Upper lobe of right lung (tissue), 1 donor: ENCODE measurements around the gene CALHM3. TPM values are rescaled to one million over a fixed set of nuclear protein-coding genes. Genes with fewer than 3 reads are reported as not detected.

ENCODE experiments used
- ATAC-seq: fragments of 200-7000 bp; cut with Tn5 transposase; one replicate; pipeline ENCODE4 v1.9.1; 2020; ENCODE audit warnings: mild to moderate bottlenecking, moderate library complexity
- DNase-seq: peaks from one replicate; pipeline ENCODE4 v3.0.0-alpha.2; 2020
- H3K27ac ChIP-seq: fragments of 200-600 bp; one replicate; pipeline ENCODE4 v1.8.0; 2022
- H3K27me3 ChIP-seq: fragments of 200-600 bp; one replicate; pipeline ENCODE4 v1.8.0; 2022; ENCODE audit warnings: mild to moderate bottlenecking
- H3K36me3 ChIP-seq: fragments of 200-600 bp; one replicate; pipeline ENCODE4 v1.8.0; 2022
- H3K4me1 ChIP-seq: fragments of 200-600 bp; one replicate; pipeline ENCODE4 v1.8.0; 2022
- H3K4me3 ChIP-seq: fragments of 200-600 bp; one replicate; pipeline ENCODE4 v1.8.0; 2022; ENCODE audit warnings: mild to moderate bottlenecking
- H3K9me3 ChIP-seq: fragments of 200-600 bp; one replicate; pipeline ENCODE4 v1.8.0; 2022
- CTCF ChIP-seq: fragments of 200-600 bp; IDR thresholded peaks from one replicate; pipeline ENCODE4 v1.8.0; 2022; ENCODE audit warnings: antibody characterized with exemption
- intact Hi-C: fragments of 100-400 bp; cut with DNase I; formaldehyde crosslinking; loops from one replicate; pipeline ENCODE4 v1.11.0; 2022
- total RNA-seq: library from RNA; stranded (reverse); fragmentation: NEBNext Ultra II Directional; extraction: Animal tissue kit (Norgen Biotek cat#: 25700); gene quantifications from one replicate; pipeline ENCODE4 v1.2.1, GENCODE V29; 2021
- donor health status: DM: no; HTN: yes; CAD: no; lungs with severe emphysema.

CALHM3 gene
- total RNA-seq, 1 donor from 2014 or later: not detected

GRCh38 chr10:103463499-103463898 lies 15.5 kb downstream of the CALHM3 start:
- Histone ChIP-seq H3K4me1 (no peaks in the 10 kb centered on the region), H3K27me3 (no peaks in the 10 kb centered on the region), H3K36me3 (no peaks in the 10 kb centered on the region), H3K4me3 (no peak overlapping the region), H3K27ac (no peak overlapping the region), H3K9me3 (no peaks in the 10 kb centered on the region)
- no peak for TF ChIP-seq CTCF
- intact Hi-C loops: no loop called here
- ATAC-seq (peak; percentile 15), DNase-seq (no peak)

GRCh38 chr10:103459615-103460014 lies 19.4 kb downstream of the CALHM3 start:
- ATAC-seq (no peak), DNase-seq (no peak)
- H3K9me3 ChIP-seq: no peaks in the 10 kb centered on the region
- no peaks in the 10 kb centered on the region for H3K27me3 ChIP-seq
- TF ChIP-seq CTCF: no peak
- H3K27ac ChIP-seq: no peak overlapping the region
- H3K4me3 ChIP-seq: no peak overlapping the region
- intact Hi-C loops: no loop called here
- H3K4me1 ChIP-seq: no peaks in the 10 kb centered on the region
- H3K36me3 ChIP-seq: no peaks in the 10 kb centered on the region

- Histone ChIP-seq H3K4me1 (no peaks in the 10 kb centered on the region), H3K9me3 (no peaks in the 10 kb centered on the region), H3K36me3 (no peaks in the 10 kb centered on the region), H3K4me3 (no peak within 1 kb of the TSS), H3K27ac (no peak within 1 kb of the TSS), H3K27me3 (no peaks in the 10 kb centered on the region)
- ATAC-seq: peak; percentile 57
- intact Hi-C loops: no loop called here
- TF ChIP-seq CTCF: no peak
- DNase-seq: no peak
Measured at GRCh38 chr10:103458720-103459119, 20.3 kb downstream of the CALHM3 start, which contains the start of gene CALHM1. CALHM1 (minus strand) TSS chr10:103458900; CDS start chr10:103458751, 149 bp downstream.

- no peaks in the 10 kb centered on the region for H3K9me3 ChIP-seq
- H3K27me3 ChIP-seq: no peaks in the 10 kb centered on the region
- no peak overlapping the region for H3K27ac ChIP-seq
- DNase-seq (no peak), ATAC-seq (no peak)
- H3K36me3 ChIP-seq: no peaks in the 10 kb centered on the region
- no peak for TF ChIP-seq CTCF
- no peak overlapping the region for H3K4me3 ChIP-seq
- intact Hi-C loops: no loop called here
- H3K4me1 ChIP-seq: no peaks in the 10 kb centered on the region
Measured at GRCh38 chr10:103457896-103458583, 21.0 kb downstream of the CALHM3 start.

- DNase-seq (no peak), ATAC-seq (no peak)
- Histone ChIP-seq H3K27ac (no peak overlapping the region), H3K27me3 (no peaks in the 10 kb centered on the region), H3K4me3 (no peak overlapping the region), H3K4me1 (peaks cover 8% of the 10 kb centered on the region), H3K36me3 (no peaks in the 10 kb centered on the region), H3K9me3 (no peaks in the 10 kb centered on the region)
- no peak for TF ChIP-seq CTCF
- intact Hi-C loops: no loop called here
Measured at GRCh38 chr10:103457176-103457712, 21.8 kb downstream of the CALHM3 start.
